GM10847 (cell line): Measurements from ENCODE around the gene KANK2.

Experiments
- POLR2A ChIP-seq: IDR thresholded peaks from 2 replicates; pipeline ENCODE4 v1.6.1; 2011; ENCODE audit not compliant: insufficient read length; ENCODE audit errors: extremely low read depth

KANK2 gene

DNA sequence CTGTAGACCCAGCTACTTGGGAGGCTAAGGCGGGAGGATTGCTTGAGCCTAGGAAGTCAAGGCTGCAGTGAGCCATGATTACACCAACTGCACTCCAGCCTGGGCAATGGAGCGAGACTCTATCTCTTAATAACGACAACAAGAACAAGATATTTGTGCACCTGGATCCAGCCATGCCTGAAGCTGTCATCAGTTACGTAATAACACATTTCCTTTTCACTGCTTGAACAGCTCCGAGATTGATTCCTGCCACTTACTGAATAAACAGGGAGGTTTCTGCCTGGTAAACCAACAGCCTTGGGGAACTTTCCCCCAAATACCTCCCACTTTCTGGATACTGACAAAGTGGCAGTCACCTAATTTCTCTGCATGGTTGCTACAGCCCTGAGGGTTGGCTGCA, 5.4 kb downstream of the KANK2 start:
- no peak for TF ChIP-seq POLR2A

DNA sequence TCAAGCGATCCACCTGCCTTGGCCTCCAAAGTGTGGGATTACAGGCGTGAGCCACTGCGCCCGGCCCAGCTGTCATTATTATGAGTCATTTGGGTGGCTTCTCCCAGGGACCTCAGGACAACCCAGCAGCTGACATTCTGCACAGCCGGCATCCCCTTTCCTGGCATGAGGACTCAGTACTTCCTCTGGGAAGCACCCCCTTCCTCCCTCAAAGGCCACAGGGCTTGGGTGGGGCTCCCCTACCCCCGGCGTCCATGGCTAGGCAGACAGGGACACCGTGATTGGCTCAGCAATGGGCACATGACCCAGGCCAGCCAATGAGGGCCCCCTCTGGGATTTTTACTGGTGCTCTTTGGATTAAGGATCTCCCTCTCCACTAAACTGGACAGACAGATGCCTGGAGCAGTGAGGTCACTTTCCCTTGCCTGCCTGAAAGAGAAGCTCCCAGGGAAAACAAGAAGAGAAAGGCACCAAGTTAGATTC, 6.0 kb downstream of the KANK2 start:
- TF ChIP-seq POLR2A, result no peak

DNA sequence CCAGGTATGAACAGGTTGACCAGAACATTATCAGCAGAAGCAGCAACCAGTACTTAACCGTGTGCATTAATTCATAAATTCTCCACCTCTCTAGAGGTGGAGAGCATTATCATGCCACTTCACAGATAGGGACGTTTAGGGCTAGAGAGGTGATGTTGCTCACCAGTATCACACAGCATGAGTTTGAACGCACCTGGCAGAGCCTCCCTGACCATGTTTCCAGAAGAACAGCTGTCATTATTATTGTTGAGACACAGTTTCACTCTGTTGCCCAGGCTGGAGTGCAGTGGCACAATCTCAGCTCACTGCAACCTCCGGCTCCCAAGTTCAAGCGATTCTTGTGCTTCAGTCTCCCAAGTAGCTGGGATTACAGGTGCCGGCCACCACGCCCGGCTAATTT, 6.8 kb downstream of the KANK2 start:
- no peak for TF ChIP-seq POLR2A

DNA sequence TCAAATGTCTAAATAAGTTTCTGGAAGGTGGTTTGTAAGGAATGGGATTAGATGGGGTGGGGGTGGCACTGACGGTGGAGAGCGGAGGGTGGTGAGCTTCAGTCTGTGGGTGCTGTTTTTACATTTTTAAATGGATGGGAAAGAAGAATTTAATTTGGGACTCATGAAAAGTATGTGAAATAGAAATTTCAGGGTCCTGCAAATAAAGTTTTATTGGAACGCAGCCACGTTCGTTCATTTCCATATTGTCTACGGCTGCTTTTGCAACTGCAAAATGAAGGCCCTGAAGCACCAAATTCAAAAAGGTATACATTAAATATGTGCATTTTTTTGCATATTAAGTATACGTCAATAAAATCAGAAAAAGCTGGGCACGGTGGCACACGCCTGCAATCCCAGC, 9.9 kb downstream of the KANK2 start:
- TF ChIP-seq POLR2A, result no peak

DNA sequence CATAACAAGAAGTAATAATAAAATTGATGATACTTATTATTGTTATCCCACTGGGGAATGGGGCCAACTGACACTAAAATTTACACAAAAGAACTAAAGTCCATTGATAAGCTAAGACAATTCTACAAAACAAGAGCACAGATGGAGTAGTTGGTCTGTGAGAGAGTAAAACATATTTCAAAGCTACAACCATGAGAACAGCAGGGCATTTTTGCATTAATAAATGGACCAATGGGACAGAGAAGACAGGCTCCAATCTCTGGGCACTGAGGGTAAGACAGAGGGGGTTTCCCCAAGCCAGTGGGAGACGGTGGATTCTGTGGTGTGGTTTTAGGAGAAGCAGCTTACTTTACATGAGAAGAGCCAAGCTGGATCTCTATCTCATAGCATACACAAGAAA, 14.4 kb downstream of the KANK2 start:
- no peak for TF ChIP-seq POLR2A

DNA sequence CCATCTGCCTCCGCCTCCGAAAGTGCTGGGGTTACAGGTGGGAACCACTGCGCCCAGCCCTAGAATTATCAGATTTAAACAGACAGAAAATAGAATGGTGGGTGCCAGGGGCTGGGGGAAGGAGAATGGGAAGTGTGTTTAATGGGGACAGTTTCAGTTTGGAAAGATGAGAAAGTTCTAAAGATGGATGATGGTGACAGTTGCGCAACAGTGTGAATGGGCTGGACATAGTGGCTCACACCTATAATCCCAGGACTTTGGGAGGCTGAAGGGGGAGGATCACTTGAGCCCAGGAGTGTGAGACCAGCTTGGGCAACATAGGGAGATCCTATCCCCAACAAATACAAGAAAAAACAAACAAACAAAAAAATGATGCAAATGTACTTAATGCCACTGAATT, 15.9 kb downstream of the KANK2 start:
- no peak for TF ChIP-seq POLR2A

DNA sequence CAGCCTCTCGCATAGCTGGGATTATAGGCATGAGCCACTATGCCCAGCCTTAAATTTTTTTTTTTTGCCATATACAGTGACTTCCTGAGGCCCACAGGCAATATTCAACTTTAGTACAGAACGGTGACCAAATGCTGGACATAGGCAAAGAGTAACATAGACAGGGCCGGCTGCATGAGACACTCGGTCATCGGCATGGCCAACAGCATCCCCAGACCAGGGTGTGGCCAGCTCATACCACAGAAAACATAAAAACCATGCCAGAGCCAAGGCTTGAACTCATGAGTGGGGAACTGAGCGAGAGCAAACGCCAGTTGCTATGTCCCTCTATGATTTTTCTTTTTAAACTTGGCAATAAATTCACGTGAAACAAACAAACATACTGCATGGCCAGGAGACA, 17.0 kb downstream of the KANK2 start:
- TF ChIP-seq POLR2A, result no peak

DNA sequence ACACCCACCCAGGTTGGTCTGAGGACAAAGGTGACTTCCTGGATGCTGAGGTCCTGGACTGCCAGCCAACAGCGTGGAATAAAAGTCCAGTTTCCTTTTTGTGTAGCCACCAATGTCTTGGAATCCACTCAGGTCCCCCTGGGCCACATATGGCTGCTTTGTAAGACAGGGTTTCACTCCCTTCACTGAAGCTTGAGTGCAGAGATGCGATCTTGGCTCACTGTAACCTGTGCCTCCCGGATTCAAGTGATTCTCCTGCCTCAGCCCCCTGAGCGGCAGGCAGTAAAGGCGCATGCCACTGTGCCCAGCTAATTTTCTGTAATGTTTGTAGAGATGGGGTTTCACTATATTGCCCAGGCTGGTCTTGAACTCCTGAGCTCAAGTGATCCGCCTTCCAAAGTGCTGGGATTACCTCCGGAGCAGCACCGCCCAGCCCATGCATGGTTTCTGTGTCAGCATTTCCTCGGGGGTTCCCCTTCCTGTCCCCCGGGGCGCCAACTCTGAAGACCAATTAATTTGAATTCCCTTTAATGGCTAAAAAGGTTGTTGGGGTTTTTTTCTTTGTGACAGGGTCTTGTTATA, 17.5 kb downstream of the KANK2 start:
- no peak for TF ChIP-seq POLR2A

DNA sequence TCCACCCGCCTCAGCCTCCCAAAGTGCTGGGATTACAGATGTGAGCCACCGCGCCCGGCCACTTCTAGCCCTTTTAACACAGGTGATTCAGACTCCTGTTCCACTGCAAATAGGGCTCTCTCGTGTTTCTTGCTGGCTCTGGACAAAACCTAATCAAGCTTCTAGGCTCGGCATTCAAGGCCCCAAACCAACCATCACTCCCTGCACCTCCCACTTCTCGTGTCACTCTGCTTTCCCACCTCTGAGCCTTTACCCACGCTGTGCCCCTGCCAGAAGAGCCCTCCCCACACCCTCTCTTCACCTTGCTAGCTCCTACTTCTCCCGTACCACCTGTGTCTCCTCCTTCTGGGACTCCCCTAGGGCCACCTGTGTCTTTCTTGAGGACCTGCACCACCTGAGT, 19.8 kb downstream of the KANK2 start:
- TF ChIP-seq POLR2A, result no peak

DNA sequence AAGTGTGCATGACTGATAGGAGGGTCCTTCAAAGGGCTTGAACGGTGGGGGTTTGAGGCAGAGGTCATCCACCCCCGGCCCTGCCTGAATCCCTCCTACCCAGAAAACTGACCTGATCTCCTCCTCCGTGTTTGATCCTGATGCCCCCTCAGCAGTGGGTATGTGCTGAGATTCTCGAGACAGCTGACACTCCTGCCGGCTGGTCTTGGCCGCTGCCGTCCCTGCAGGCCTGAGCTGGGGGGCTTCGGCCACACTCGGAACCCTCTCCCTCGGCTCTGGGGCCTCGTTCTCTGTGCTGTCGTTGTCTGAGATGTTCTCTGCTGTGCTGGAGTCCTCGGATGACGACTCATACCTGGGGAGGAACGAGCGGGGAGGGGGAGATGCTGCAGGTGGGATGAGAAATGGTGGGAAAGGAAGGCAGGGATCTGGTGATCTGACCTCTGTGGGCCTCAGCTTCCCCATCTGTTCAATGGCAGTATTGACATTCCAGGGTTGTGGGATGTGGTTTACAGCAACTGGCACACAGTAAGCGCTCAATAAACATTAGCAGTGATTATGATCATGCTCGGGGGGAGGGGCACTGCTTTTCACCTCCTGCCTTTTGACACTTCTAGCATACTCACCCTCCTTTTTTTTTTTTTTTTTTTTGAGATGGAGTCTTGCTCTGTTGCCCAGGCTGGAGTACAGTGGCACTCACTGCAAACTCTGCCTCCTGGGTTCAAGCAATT, 20.7 kb downstream of the KANK2 start:
- TF ChIP-seq POLR2A, result no peak

DNA sequence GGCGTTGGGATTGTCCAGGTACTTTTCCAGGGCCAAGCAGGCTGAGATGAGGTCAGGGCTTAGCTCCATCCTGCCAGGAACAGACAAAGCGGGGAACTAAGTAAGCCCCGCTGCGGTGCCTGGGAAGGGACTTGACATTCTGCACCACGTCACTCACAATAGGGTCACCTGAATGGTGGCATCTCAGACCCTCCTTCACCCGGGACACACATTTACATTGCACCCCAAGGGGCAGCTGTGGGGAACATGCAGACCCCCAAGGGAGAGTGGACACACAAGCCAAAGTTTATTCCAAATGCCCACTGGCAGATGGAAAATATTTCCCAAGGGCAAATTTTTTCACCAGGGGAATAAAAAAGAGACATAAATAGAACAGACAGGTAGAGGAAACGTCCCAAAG, 21.4 kb downstream of the KANK2 start:
- TF ChIP-seq POLR2A, result no peak

DNA sequence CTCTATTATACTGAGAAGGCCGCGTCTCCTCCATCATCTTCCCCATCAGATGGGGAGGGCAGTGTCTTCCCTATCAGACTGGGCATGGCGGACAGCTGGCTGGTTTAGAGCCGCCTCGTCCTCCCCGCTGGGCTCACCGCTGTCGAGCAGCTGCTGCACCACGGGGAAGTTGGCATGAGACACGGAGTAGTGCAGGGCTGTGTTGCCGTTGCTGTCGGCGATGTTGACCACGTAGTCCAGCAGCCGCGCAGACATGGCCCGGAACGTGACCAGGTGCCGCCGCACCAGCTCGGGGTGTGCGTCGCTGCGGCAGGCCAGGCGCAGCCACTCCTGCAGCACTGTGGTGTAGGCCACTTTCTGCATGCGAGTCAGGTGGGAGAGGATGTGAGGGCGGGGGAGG, 23.0 kb downstream of the KANK2 start:
- no peak for TF ChIP-seq POLR2A

DNA sequence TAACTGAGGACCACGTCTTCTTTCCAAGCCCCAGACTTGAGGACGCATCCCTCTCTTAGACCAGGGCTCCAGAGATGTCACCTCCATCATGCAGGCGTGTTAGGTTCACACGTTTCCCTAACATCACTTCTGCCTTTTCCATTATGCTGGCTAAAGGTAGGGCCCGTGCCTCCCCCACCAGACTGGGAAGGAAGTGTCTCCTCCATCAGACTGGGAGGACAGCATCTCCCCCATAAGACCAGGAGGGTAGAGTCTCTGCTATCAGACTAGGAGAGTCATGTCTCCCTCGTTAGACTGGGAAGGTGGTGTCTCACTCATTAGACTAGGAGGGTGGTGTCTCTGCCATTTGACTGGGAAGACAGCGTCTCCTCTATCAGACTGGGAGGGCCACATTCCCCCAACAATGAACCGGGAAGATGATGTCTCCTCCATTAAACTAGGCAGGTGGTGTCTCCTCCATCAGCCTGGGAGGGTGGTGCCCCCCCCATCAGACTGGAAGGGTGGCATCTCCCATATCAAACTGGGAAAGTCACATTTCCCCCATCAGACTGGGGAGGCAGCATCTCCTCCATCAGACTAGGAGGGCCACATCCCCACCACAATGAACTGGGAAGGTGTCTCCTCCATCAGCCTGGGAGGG, 23.7 kb downstream of the KANK2 start:
- TF ChIP-seq POLR2A, result no peak

DNA sequence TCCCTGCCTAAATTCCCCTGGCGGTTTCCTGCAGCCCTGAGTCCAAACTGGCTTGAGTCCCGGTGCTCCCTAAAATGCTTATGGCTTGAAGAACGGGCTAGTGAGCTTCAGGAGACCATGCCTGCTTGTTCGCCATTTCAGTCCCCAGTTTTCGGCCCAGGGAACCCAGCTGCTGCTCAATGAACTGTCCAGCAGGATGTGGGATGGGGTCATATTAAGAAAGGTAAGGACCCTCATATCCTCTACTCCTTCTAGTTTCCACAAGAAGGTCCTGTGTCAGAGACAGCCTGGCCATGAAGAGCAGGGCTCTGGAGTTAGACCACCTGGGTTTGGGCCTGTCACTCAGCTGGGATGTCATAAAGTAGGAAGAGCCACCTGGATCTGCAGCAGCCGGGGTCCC, 24.8 kb downstream of the KANK2 start:
- TF ChIP-seq POLR2A, result no peak

DNA sequence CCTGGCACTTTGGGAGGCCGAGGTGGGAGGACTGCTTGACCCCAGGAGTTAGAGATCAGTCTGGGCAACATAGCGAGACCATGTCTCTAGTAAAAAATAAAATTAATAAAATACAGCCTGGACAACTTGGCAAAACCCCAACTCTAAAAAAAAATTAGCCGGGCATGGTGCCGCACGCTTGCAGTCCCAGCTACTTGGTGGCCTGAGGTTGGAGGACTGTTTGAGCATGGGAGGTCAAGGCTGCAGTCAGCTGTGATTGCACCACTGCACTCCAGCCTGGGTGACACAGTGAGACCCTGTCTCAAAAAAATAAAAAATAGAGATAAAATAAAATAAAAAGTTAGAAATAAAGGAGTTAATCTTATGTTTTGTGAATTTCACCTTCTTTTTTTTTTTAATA, 26.2 kb downstream of the KANK2 start:
- TF ChIP-seq POLR2A, result no peak

DNA sequence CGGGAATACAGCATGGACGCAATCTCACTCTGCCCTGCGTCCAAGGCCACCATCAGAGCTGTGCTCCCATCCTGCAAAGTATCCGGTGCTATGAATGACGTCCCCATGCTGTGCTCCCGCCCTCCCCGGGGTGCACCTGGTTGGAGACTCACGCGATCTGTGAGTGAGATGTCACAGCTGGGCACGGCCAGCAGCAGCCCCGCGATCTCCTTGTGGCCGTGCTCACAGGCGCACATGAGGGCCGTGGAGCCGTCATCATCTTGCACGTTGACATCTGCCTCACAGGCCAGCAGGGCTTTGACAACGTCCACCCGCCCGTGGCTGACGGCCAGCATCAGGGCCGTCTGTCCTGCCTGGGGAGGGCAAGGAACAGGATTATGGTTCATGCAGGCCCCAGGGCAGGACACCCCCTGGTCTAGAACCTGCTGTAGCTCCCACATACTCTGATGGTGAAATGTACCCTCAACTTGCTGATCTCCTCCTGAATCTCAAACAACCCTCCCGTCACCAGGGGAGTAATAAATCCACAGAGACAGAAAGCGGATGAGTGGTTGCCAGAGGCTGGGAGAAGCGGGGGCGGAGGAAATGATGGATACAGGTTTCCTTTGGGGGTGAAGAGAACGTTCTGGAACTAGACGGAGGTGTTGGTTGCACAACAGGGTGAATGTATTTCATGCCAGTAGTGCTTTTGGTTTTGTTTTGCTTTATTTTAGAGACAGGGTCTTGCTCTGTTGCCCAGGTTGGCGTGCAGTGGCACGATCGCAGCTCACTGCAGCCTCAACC, 27.3 kb downstream of the KANK2 start:
- no peak for TF ChIP-seq POLR2A

DNA sequence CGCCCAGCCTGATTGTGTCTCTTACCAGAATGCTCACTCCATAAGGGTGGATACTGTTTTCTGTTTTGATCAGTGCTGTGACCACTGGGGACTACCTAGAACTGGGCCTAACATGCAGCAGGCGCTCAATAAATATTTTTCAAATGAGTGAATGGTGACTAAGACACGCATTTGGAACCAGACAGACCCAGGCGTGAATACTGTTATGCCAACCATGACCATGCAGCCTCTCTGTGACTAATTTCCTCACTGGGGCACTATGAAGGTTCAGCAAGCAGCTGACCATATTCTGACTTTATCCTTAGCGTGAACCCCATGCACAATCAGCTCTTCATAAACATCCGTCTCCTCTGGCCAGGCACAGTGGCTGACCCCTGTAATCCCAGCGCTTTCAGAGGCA, 28.8 kb downstream of the KANK2 start:
- no peak for TF ChIP-seq POLR2A
